ENCODE results near the gene PRKN.

Gene PRKN

DNA sequence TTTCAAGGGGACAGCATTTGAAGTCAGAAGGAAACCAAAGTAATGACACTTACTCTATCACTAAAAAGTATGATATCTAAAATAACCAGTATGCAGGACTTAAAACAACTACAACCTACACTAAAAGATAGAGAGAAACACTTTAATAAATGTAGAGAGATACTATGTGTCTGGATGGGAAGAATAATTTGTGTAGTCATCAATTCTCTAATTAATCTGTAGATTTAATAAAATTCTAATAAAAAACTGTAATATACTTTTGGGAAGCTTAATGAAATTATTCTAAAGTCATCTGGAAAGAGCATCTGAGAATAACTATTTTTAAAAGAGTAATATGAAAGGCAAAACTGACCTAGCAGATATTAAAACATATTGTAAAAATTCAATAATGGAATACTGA is 52.1 kb downstream of the PRKN start:
- no peak for DNase-seq (ENCODE audit: low read depth, low spot score)

DNA sequence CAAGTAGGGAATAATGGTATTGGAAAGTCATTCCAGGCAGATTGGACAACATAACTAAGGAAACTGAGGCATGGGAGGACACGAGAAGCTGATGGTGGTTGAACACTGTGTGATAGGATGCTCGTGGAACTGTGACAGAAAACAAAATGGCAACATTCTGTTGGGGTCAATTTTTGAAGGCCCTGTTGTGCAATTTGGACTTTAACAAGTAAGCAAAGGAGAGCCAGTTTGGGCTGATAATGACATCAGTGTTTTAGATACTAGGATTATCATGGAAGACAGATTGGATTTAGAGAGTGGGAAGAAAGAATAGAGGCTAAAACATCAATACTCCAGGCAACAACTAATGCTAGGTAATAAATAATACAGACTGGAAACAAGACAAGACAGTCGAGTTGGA is 53.1 kb downstream of the PRKN start:
- DNase-seq (ENCODE audit: low read depth, low spot score) = no peak

DNA sequence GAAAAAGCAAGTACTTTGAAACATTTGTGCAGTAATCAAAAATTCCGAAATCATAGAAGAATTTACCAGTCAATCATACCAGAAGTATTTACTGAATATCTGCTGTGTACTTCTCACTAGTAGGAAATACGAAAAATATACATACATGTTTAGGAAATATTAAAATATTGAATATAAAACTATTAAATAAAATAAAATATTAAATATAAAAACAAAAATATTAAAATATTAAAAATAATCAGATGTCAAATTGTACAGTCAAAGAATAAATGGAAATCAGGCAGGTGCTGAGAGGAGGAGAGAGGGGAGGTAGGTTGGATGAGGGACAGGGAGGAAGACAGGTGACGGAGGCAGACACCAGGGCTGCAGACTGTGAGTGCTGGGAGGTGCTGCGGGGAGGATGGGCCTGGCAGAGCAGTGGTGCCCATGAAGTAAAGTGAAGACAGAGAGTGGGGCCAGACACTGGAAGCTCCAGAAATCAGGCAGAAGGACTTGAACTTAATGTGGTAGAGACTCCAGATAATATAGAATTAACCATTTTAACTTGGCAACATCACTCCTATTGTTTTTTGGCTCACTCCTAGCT is 55.9 kb downstream of the PRKN start:
- no peak for DNase-seq (ENCODE audit: low read depth, low spot score)

DNA sequence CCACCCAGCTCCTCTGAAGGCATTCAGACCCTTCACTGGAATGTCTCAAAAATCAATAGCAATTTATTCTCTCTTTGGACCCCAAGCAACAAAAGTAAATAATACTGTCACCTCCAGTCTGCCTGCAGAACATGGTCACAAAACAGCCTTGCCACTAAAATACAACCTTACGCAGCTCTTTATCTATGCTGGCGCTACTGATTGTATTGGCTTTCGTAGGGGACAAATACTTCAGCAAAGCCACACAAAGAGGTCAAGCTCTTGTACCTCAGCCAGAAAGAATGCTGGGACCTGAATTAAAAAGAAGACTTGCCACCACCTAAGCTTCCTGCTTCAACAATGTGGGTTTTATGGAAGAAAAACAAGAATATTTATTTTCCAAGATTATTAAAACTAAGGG is 57.2 kb downstream of the PRKN start:
- no peak for DNase-seq (ENCODE audit: low read depth, low spot score)

DNA sequence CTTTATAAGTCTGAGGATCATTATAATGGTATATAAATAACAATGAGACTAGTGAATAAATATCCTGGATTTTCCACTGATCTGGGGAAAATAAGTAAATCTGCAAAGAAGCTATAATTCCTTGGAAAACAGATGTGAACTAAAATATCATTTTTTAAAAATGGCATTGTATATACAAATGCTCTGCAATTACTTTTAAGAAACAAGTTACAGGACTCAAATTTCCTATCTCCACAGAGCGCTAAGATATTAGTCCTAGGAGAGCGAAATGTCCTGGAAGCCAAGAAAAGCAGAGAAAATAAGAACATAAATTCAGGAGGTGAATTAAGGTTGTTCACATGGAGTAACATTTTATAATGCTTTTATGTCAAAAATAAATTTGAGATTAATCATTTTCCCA is 61.3 kb downstream of the PRKN start:
- no peak for DNase-seq (ENCODE audit: low read depth, low spot score)

DNA sequence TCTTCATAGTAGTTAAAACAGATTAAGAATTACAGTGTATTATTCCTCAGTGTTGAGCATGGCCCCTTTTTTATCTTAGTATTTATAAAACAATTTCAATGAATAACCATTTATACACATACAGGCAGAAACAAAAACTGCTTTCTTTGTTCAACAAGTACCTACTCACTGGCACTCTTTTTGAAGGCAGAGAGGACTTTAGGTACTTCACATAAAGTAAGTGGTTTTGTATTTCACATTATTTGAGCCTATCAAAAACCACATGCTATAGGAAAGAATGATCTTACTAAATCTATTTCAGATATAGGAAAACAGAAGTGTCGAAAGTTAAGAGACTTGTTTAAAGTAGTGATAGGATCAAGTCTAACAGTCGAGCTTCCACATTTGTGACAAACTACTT is 73.8 kb downstream of the PRKN start:
- DNase-seq (ENCODE audit: low read depth, low spot score) = no peak

DNA sequence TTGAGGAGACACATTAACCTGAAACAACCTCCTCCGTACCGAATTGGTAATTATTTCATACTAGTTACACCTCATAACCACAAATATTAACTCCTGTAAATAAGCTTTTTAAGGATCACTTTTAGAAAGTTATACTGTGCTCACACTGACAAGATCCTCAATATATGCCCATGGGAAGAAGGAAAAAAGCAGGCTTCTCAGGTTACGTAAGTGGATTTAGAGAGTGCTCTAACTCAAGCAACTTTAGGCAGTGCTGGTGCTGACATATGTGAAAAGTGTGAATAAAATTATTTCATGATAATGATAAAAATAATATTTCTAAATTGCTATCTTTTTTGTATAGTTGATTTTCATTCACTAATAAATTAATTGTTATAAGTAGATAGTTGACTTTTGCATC is 76.1 kb downstream of the PRKN start:
- no peak for DNase-seq (ENCODE audit: low read depth, low spot score)

DNA sequence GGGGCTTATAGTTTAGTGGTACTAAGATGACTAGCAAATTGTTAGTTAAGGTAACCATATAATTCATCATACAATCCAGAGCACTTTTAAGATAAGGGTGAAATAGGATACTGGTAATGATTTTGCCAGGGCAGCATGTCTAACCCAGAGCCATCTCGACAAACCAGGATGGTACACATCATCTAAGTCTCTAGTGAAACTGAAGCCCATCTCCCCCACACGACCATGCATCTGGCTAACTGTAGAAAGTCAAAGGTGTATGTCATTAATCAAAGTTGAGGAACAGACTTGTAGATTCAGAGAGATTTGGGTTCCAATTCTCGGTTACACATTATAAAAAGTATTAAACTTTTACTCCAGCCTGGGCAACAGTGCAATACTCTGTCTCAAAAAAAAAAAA is 78.3 kb downstream of the PRKN start:
- DNase-seq (ENCODE audit: low read depth, low spot score) = no peak

DNA sequence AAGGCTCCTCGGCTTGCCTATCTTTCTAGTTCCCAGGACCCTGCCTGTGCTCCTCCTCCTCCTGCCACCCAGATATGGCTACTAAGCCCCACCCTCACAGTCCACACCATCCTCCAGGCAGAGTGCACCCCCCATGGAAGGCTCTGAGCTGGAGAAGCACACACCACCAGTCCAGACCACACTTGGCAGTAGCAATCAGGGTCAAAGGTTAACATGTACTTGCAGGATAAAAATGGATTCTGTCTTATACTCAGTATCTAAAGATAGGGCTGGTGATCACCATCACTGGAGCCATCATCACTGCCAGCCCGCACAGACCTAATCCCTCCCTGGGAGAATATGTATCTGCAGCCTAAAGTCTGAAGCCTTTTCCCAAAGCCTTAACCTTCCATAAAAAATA is 83.4 kb downstream of the PRKN start:
- DNase-seq (ENCODE audit: low read depth, low spot score) = no peak

DNA sequence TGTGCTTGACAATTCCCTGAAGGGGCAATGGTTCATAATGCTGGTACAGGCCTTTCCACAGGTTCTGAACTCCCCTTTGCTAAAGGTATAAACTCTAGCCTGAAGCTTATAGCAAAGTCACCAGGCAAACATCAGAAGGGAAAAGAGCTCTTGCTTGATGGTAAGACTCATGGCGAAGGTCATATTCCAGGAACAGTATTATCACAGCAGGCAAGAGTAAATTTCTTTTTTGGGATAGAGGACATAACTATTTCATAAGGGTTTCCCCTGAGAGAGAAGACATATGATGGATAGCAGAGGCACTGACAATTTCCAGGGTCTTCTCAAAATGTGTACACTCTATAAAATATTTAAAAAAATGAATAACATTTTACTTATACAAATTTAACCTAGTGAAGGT is 86.8 kb downstream of the PRKN start:
- no peak for DNase-seq (ENCODE audit: low read depth, low spot score)

DNA sequence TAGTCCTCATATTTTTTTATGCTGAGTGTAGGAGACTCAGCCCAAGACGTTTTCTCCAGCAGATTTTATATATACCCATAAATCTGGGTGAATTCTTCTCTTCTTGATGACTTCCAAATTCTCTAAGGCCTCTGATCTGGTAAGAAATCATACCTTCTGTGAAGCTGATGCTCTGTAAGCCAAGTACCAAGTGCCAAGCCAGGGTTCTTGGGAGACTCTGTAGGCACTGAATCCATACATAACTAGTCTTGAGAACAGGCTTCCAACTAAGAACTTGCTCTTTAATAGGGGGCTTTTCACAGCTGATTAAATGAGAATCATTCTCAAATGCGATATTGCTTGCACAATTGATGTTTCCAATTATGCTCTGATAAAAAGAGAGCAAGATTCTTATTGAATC is 87.6 kb downstream of the PRKN start:
- DNase-seq (ENCODE audit: low read depth, low spot score) = no peak

DNA sequence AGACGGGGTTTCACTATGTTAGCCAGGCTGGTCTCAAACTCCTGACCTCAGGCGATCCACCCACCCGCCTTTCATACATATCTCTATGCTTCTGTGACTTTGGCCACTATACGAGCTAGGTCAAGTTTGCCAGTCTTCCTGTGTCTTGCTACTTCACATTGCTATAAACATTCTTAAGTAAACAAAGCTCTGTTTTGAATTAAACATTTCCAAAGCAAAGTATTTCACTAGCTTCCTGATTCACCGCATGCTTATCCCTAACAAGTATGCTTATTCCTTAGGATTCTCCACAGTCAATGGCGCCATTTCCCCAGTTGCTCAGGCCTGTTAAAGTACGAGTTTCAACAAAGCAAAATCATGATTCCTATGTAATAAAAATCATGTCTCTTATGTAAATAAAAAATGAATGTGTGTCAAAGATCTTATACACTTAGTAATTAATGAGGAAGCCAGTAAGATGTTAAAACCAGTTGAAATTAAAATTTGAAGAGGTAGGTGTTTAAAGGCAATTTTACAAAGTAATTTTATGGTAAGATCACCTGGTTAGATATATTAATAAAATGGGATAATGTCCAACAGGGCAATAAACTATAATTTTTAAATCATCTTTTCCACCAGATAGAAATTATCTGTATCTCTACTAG is 88.5 kb downstream of the PRKN start:
- DNase-seq (ENCODE audit: low read depth, low spot score) = no peak

DNA sequence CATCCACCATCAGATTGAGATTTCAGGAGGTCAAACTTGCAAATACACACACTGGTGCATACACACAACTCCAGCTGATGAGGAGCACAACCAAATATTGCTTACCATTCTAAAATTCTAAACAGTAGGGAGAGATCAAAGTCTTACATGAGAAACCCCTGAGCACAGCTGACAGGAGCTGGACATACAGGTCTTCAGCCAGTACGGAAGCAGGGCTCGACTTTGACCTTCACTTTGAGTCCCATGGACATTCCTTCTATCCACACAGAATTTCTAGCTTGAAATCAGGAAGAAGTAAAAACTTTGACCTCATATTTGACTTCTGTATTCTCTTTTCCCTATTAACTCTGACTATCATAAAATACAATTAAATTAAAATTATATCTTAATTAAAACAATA is 90.2 kb downstream of the PRKN start:
- DNase-seq (ENCODE audit: low read depth, low spot score) = no peak

DNA sequence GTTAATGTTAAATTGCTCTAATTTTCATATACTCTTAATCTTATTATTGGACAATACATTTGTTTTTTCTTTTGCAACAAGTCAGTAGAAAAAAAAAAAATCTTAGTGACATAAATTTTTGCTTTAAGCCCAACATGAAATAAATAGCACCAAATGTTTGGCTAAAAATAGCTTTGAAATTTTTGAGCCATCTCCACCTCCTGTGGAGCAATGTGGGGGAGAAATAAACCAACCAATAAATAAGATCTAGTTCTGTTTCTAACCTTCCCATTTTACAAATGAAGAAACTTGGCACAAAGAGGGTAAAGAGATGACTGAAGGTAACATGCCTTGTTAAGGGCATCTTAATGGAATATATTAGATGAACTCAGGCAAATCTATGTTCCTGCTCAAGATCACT is 91.4 kb downstream of the PRKN start:
- no peak for DNase-seq (ENCODE audit: low read depth, low spot score)

DNA sequence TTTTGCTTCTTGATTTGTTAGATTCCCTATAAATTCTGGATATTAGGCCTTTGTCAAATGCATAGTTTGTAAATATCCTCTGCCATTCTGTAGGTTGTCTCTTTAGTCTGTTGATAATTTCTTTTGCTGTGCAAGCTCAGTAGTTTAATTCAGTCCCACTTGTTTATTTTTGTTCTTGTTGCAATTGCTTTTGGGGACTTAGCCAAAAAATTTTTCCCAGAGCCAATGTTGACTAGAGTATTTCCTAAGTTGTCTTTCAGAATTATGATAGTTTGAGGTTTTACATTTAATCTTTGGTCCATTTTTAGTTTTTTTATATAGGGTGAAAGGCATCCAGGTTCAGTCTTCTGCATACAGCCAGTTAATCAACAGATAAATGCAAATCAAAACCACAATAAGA is 96.0 kb downstream of the PRKN start:
- no peak for DNase-seq (ENCODE audit: low read depth, low spot score)

DNA sequence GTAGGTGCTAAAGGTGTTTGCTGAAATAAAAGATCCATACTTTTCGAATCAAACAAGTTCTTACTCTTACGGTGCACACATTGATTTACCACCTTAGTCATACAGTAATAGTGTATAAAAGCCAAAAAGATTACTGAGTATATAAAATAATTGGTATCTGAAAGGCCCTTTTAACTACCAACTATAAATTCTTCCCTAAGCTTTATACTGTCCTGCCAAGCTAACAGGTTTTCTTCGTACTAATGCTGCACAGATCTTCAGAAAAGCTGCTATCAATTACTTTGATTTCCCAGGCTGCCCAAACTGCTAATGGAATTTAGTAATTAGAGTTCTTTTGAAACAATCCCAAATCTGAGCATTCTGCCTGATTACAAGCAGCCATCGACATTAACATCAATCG is 97.5 kb downstream of the PRKN start:
- no peak for DNase-seq (ENCODE audit: low read depth, low spot score)

DNA sequence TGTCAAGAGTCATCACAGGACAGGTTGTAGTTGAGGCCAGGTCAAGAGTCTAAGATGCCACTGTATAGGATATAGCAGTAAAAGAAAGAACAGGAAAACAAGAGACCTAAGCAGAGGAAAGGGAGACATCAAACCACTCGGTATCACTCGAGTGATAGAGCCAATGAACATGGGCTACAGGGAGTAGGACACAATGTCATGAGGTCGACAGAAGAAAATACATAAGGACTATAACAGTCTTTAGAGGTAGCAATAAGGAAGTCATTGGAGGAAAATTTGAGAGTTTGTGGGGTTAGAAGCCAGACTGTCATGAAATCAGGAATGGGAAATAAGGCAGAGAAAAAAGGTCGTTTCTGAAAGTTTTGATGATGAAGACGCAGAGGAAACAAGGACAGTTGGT is 99.7 kb downstream of the PRKN start:
- DNase-seq (ENCODE audit: low read depth, low spot score) = no peak

DNA sequence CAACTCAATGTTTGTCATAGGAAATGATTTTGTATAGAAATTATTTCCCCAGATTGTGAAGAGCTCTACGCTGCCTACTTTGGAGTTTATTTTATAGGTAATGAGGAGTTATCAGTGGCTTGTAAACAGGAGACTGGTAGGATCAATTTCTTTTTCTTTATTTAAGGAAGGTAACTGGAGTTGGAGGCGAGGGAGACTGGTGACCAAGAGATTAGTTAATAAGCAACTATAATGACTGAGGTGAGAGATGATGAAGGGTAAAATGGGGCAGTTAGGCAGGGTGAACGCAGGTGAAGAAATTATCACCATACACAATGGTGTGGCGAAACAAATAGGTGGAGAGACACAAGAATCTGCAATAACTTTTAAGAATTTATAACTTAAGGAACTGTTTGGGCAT is 100.2 kb downstream of the PRKN start:
- no peak for DNase-seq (ENCODE audit: low read depth, low spot score)

DNA sequence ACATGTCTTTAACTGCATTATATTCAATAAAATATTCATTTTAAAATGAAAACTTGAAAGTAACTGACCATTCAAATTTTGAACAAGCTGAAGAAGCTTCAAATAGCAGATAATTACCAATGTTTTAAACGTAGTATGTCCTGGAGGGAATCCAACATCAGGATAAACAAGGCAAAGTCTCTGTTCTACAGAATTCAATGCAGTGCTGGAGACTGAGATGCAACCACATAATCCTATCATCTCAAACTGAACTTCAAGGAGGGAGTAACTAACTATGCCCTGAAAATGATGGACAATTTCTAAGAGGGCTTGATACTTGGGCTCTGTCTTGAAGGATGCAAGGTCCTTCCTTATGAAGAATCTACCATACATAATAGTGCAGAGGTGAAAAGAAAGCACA is 100.7 kb downstream of the PRKN start:
- DNase-seq (ENCODE audit: low read depth, low spot score) = no peak

DNA sequence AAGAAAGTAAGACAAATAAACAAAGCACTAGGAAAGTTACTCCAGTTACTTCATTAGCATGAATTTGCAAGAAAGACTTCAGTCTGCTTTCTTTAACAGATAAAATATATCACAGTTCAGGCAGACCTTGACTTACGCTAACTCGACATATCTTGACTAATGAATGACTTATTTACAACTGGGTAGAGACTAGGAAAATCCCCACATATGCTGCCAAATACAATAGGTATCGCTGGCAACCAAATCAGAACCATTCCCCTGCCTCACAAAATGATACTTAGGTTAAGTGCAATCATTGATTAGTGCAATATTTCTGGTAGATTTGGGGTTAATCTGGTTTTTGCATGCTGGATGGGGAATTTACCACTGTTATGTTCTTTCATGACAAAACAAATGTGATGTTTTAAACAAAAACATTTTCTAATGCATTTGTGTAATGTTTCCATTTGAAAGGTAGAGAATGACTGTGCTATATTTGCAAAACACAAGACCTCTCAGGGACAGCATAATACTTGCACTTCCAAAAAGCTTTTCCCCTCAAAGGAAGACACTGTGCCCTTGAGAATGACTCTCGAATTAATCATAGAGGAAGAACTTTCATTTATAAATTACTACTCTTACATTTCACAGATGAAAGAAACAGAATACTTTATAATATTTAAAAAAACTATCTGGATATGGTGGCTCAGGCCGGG is 101.6 kb downstream of the PRKN start:
- no peak for DNase-seq (ENCODE audit: low read depth, low spot score)

DNA sequence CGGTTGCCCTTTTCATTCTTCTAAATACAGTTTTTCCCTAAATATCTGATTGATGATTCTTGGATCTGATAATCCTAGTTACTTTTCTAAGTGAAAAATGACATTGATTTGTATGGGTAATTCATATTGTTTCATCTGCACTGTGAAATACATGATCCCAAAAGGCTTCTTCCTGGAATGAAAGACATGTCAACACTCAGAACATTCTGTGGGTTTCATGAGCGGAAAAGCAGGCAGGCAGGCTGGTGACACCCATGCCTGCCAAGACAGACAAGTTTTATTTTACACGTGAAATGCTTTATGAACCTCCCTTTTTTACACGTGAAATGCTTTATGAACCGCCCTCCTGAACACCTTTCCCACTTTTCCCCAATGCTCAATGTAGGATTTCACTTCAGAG is 105.0 kb downstream of the PRKN start:
- no peak for DNase-seq (ENCODE audit: low read depth, low spot score)

DNA sequence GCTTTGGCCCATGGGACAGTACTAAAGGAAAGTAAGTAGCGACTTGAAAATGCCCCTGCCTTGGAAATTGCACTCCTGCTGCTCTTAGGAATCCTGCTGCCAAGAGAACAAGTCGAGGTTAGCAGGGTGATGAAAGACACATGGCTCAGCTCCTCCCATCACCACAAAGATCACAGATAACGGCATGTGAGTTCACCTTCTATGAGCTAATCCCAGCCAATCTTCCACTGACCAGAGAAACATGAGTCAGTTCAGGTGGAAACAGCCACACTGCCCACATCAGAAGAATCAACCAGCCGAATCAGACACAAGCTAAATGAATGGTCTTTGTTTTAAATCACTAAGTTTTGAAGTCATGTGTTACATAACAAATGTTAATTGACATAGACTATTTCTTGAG is 106.3 kb downstream of the PRKN start:
- DNase-seq (ENCODE audit: low read depth, low spot score) = no peak

DNA sequence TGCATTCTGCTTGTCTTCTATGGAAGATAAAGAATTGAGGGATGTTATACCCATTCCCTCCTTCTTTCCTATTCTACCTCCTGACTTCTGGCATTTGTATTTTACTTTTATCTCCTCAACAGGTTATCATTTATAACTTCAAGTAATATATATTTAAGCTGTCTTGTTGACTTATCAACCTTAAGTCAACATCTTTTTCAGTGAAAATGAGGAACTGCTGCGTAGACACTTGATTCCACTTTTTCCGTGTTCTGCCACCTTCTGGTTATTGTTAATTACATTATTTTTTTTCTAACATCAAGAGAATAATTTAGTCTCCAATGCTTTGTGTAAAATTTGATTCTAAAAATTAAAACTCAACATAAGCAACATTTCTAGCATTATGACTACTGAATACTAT is 107.5 kb downstream of the PRKN start:
- no peak for DNase-seq (ENCODE audit: low read depth, low spot score)

Measured in iPS DF 19.7 (cell line).